ENCODE results near the gene CTAG1B.
"Not testable (repeated sequence)": the region's sequence is repeated elsewhere in the genome, so short reads cannot be mapped to it uniquely, and the experiment has no call there.

CTAG1B gene

GRCh38 chrX:154582994-154583393 lies 36.1 kb downstream of the CTAG1B start:
- not testable (repeated sequence) for DNase-seq

GRCh38 chrX:154575076-154575475 lies 44.0 kb downstream of the CTAG1B start:
- not testable (repeated sequence) for DNase-seq

GRCh38 chrX:154573061-154573460 lies 46.0 kb downstream of the CTAG1B start:
- DNase-seq = not testable (repeated sequence)

GRCh38 chrX:154570361-154570760 lies 48.7 kb downstream of the CTAG1B start:
- not testable (repeated sequence) for DNase-seq
